ENCODE results near the gene FAM8A1.

- no peak for TF ChIP-seq CTCF (IDR thresholded peaks at IDR 0.05; ENCODE audit: insufficient read depth, low read length)
- TF ChIP-seq SPI1 (IDR thresholded peaks at IDR 0.05; ENCODE audit: borderline replicate concordance, low read depth) = no peak
These were observed 2.8 kb downstream of the FAM8A1 start for GRCh38 chr6:17602888-17603287.
